H9 (cell line): Measurements from ENCODE around the gene ZNF613. TPM values are rescaled to one million over a fixed set of nuclear protein-coding genes. Genes with fewer than 3 reads are reported as not detected.

Experiments
- DNase-seq: peaks from one replicate; pipeline ENCODE4 v3.0.0-alpha.2; 2017
- H2AFZ ChIP-seq: one replicate; pipeline ENCODE4 v1.6.1; 2013; ENCODE audit warnings: mild to moderate bottlenecking, low read length, control low read depth, moderate library complexity
- H2AK5ac ChIP-seq: 2 replicates; pipeline ENCODE4 v1.6.1; 2013; ENCODE audit warnings: low read length, control low read depth, mixed read lengths; ENCODE audit not compliant: insufficient read length
- H2BK120ac ChIP-seq: one replicate; pipeline ENCODE4 v1.6.1; 2013; ENCODE audit warnings: low read depth, mild to moderate bottlenecking, low read length, control low read depth, inconsistent platforms; ENCODE audit not compliant: poor library complexity, severe bottlenecking
- H2BK12ac ChIP-seq: 2 replicates; pipeline ENCODE4 v1.6.1; 2013; ENCODE audit warnings: low read length, control low read depth, mixed read lengths, low read depth; ENCODE audit not compliant: insufficient read length
- H2BK15ac ChIP-seq: 2 replicates; pipeline ENCODE4 v1.6.1; 2013; ENCODE audit warnings: low read depth, low read length, control low read depth
- H2BK20ac ChIP-seq: one replicate; pipeline ENCODE4 v1.6.1; 2013; ENCODE audit warnings: low read depth, mild to moderate bottlenecking, low read length, control low read depth, inconsistent platforms; ENCODE audit not compliant: poor library complexity, severe bottlenecking
- H2BK5ac ChIP-seq: 2 replicates; pipeline ENCODE4 v1.6.1; 2013; ENCODE audit warnings: low read length, control low read depth, mixed read lengths; ENCODE audit not compliant: insufficient read length
- H3K14ac ChIP-seq: 2 replicates; pipeline ENCODE4 v1.6.1; 2013; ENCODE audit warnings: low read length, control low read depth; ENCODE audit not compliant: insufficient read depth
- H3K18ac ChIP-seq: 2 replicates; pipeline ENCODE4 v1.6.1; 2013; ENCODE audit warnings: low read depth, mild to moderate bottlenecking, mixed read lengths, low read length, control low read depth; ENCODE audit not compliant: insufficient read length
- H3K23ac ChIP-seq: 2 replicates; pipeline ENCODE4 v1.6.1; 2013; ENCODE audit warnings: low read length, control low read depth, mixed read lengths, low read depth; ENCODE audit not compliant: insufficient read length
- H3K23me2 ChIP-seq: 2 replicates; pipeline ENCODE4 v1.6.1; 2013; ENCODE audit warnings: low read depth, mild to moderate bottlenecking, mixed read lengths, low read length, control low read depth; ENCODE audit not compliant: insufficient read length, poor library complexity, severe bottlenecking
- H3K27ac ChIP-seq: 2 replicates; pipeline ENCODE4 v1.5.1; 2013; ENCODE audit warnings: low read length, control low read depth, mixed read lengths, low read depth; ENCODE audit not compliant: insufficient read length
- H3K27me3 ChIP-seq: 2 replicates; pipeline ENCODE4 v1.6.1; 2013; ENCODE audit warnings: low read length, control low read depth, inconsistent platforms; ENCODE audit not compliant: insufficient read depth
- H3K4ac ChIP-seq: 2 replicates; pipeline ENCODE4 v1.6.1; 2013; ENCODE audit warnings: low read depth, mild to moderate bottlenecking, control low read depth, inconsistent platforms, low read length, moderate library complexity
- H3K4me1 ChIP-seq: 2 replicates; pipeline ENCODE4 v1.6.1; 2013; ENCODE audit warnings: low read length, control low read depth, inconsistent platforms; ENCODE audit not compliant: insufficient read depth
- H3K4me2 ChIP-seq: 2 replicates; pipeline ENCODE4 v1.6.1; 2013; ENCODE audit warnings: low read length, control low read depth, mixed read lengths; ENCODE audit not compliant: insufficient read length, insufficient read depth
- H3K56ac ChIP-seq: 2 replicates; pipeline ENCODE4 v1.6.1; 2013; ENCODE audit warnings: low read depth, mild to moderate bottlenecking, mixed read lengths, low read length, control low read depth; ENCODE audit not compliant: insufficient read length
- H3K79me1 ChIP-seq: 2 replicates; pipeline ENCODE4 v1.6.1; 2013; ENCODE audit warnings: low read depth, mild to moderate bottlenecking, moderate library complexity, low read length, control low read depth, inconsistent platforms; ENCODE audit not compliant: insufficient read depth, poor library complexity, severe bottlenecking
- H3K79me2 ChIP-seq: 2 replicates; pipeline ENCODE4 v1.6.1; 2013; ENCODE audit warnings: low read length, control low read depth, inconsistent platforms; ENCODE audit not compliant: insufficient read depth
- H3K9ac ChIP-seq: 2 replicates; pipeline ENCODE4 v1.6.1; 2013; ENCODE audit warnings: low read length, control low read depth, mixed read lengths; ENCODE audit not compliant: insufficient read length; ENCODE audit errors: extremely low read depth
- H3K9me3 ChIP-seq: one replicate; pipeline ENCODE4 v1.6.1; 2013; ENCODE audit warnings: low read depth, low read length, inconsistent platforms; ENCODE audit not compliant: control insufficient read depth
- H3T11ph ChIP-seq: one replicate; pipeline ENCODE4 v1.6.1; 2013; ENCODE audit warnings: mild to moderate bottlenecking, low read length, control low read depth, inconsistent platforms
- H4K20me1 ChIP-seq: one replicate; pipeline ENCODE4 v1.6.1; 2013; ENCODE audit not compliant: control insufficient read depth, insufficient read length, insufficient read depth
- H4K5ac ChIP-seq: 2 replicates; pipeline ENCODE4 v1.6.1; 2013; ENCODE audit warnings: low read depth, mild to moderate bottlenecking, mixed read lengths, low read length, control low read depth; ENCODE audit not compliant: insufficient read length
- H4K8ac ChIP-seq: replicated peaks from 2 replicates; pipeline ENCODE4 v1.6.1; 2013; ENCODE audit warnings: low read length, control low read depth, mixed read lengths, low read depth; ENCODE audit not compliant: insufficient read length
- H4K91ac ChIP-seq: 2 replicates; pipeline ENCODE4 v1.6.1; 2013; ENCODE audit warnings: low read depth, mild to moderate bottlenecking, moderate library complexity, mixed read lengths, low read length, control low read depth; ENCODE audit not compliant: insufficient read length
- H3K27ac Mint-ChIP-seq, 3 experiments: 2 replicates in 2 of 3; 3 replicates in 1 of 3; pipeline ENCODE4 v1.8.0; 2020 to 2021; ENCODE audit warnings: mixed read lengths in 3 of 3, mild to moderate bottlenecking in 1 of 3, moderate library complexity in 1 of 3
- H3K27me3 Mint-ChIP-seq: 2 replicates; pipeline ENCODE4 v1.8.0; 2021; ENCODE audit warnings: low read depth, mild to moderate bottlenecking, moderate library complexity, mixed read lengths
- H3K36me3 Mint-ChIP-seq, 3 experiments: 2 replicates in 2 of 3; 3 replicates in 1 of 3; pipeline ENCODE4 v1.8.0; 2020 to 2021; ENCODE audit warnings: low read depth in 3 of 3, mixed read lengths in 3 of 3; ENCODE audit not compliant: insufficient read depth in 1 of 3
- H3K4me1 Mint-ChIP-seq, 2 experiments: 2 replicates each; pipeline ENCODE4 v1.8.0; 2020; ENCODE audit warnings: mixed read lengths in 2 of 2
- H3K4me3 Mint-ChIP-seq, 2 experiments: 2 replicates in 1 of 2; 3 replicates in 1 of 2; pipeline ENCODE4 v1.8.0; 2020 to 2021; ENCODE audit warnings: mild to moderate bottlenecking in 2 of 2, mixed read lengths in 2 of 2, moderate library complexity in 1 of 2
- H3K9me3 Mint-ChIP-seq, 2 experiments: 2 replicates in 1 of 2; 3 replicates in 1 of 2; pipeline ENCODE4 v1.8.0; 2020; ENCODE audit warnings: mild to moderate bottlenecking in 2 of 2, mixed read lengths in 2 of 2, moderate library complexity in 1 of 2
- CTCF ChIP-seq: fragments of 200-600 bp; sonication (generic); conservative IDR thresholded peaks from 3 replicates; pipeline ENCODE4 v1.8.0; 2021; ENCODE audit warnings: antibody characterized with exemption, mild to moderate bottlenecking
- WGBS: extraction: QIAGEN DNeasy Blood & Tissue Kit; methylation state at CpG from one replicate; pipeline ENCODE4 v1.1.7; 2013; ENCODE audit warnings: missing lambda C conversion rate, low lambda C conversion rate, mixed read lengths; ENCODE audit not compliant: insufficient read length; ENCODE audit errors: extremely low coverage; 5-methylcytosine and 5-hydroxymethylcytosine counted together
- total RNA-seq: library from RNA; stranded (reverse); gene quantifications from 2 replicates; pipeline ENCODE4 v1.2.1, GENCODE V29; 2021

The ZNF613 gene
- total RNA-seq, 1 experiment from 2014 or later: 20.6 TPM

DNA sequence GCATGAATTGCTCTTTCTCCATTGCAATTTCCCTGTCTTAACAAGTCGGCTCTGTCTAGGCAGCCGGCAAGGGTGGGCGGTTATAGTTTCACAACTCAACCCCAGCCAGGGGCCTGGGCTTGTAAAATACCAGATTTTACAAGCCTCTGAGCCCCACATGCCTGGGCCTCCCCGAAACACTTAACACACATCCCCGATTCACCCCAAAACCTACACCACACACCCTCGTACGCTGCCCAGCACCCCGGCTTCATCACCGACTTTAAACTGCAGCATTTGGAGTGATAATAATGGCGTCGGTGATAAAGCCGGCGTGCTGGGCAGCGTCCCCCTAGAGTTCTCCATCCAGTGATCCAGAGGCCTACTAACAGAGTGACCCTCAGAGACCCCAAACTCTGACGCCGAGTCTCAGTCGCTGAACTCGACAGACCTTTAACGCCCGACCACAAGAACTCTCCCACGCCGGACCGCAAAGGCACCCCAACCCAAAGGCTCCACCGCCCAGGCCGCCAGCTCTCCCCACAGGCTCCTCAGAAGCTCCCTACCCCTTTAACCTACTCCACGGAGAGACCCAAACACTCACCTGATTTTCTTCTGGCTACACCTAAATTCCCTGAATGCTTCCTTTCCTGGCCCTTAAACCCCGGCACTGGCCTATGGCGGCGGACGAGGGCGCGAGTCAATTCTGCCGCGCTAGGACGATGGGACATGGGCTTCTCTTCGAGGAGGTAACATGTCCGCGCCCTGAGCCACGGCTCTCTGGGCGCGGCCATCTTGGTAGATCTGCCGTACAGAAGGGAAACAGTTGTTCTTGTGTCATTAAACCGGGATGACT lies 22.7 kb upstream of the ZNF613 start, which contains the start of gene ZNF649:
Gene ZNF649, minus strand, starts transcription at position 687 of the 835 bp plus-strand sequence. CDS start 4,910 bp downstream, outside the sequence.
- Histone ChIP-seq H3K4me1 (peaks cover 10% of the 10 kb centered on the region; the same call in 1 of the 2 replicates), H3K27ac (peak within 1 kb of the TSS; percentile 97), H2BK12ac (no peak within 1 kb of the TSS), H3K14ac (peak within 1 kb of the TSS; percentile 99), H4K20me1 (peaks cover 3% of the 10 kb centered on the region), H3K4me2 (peak within 1 kb of the TSS; percentile 97), H4K8ac (no peak within 1 kb of the TSS), H4K5ac (peak within 1 kb of the TSS; percentile 74), H2BK20ac (peak within 1 kb of the TSS; percentile 90), H3K9ac (peak within 1 kb of the TSS; percentile 99), H3K56ac (peak within 1 kb of the TSS; percentile 98), H3K79me2 (peaks cover 48% of the 10 kb centered on the region), H2BK5ac (peak within 1 kb of the TSS; percentile 88), H4K91ac (peak within 1 kb of the TSS; percentile 89), H3K27me3 (no peaks in the 10 kb centered on the region), H3K79me1 (peaks cover 3% of the 10 kb centered on the region), H2BK15ac (no peak within 1 kb of the TSS), H3K23ac (no peak within 1 kb of the TSS), H3K18ac (peak within 1 kb of the TSS; percentile 98), H3K23me2 (peaks cover 23% of the 10 kb centered on the region), H2BK120ac (peak within 1 kb of the TSS; percentile 24), H2AK5ac (peak within 1 kb of the TSS; percentile 78), H3K9me3 (peaks cover 29% of the 10 kb centered on the region), H3T11ph (peak within 1 kb of the TSS; percentile 89), H2AFZ (no peak within 1 kb of the TSS), H3K4ac (peak within 1 kb of the TSS; percentile 36; the same call in 1 of the 2 replicates)
- Mint-ChIP-seq H3K4me1 (peaks cover 53 to 55% of the 10 kb centered on the region in 2 experiments), H3K36me3 (peaks cover 53 to 67% (median 60%) of the 10 kb centered on the region in 3 experiments), H3K4me3 (peak within 1 kb of the TSS; percentile 98 to 99), H3K27me3 (no peaks in the 10 kb centered on the region; the same call in 1 of the 2 replicates), H3K27ac (peak within 1 kb of the TSS; percentile 93 to 100 (median 99)), H3K9me3 (peaks cover 50 to 91% of the 10 kb centered on the region in 2 experiments)
- no CpG with 5 or more reads among the region's 43 CpGs for WGBS
- DNase-seq: peak; percentile 87
- no peak for TF ChIP-seq CTCF
